Stimulated activated CD8-positive, alpha-beta memory T cell treated with anti-CD3 and anti-CD28 coated beads, Interleukin-15, amount 100 ng/mL, for 24 hours (primary cell): ENCODE data around the gene FERMT1.

ENCODE experiments used
- DNase-seq: peaks from one replicate; pipeline ENCODE4 v3.0.0-alpha.2; 2020; ENCODE audit warnings: low read depth

FERMT1 gene, protein sequence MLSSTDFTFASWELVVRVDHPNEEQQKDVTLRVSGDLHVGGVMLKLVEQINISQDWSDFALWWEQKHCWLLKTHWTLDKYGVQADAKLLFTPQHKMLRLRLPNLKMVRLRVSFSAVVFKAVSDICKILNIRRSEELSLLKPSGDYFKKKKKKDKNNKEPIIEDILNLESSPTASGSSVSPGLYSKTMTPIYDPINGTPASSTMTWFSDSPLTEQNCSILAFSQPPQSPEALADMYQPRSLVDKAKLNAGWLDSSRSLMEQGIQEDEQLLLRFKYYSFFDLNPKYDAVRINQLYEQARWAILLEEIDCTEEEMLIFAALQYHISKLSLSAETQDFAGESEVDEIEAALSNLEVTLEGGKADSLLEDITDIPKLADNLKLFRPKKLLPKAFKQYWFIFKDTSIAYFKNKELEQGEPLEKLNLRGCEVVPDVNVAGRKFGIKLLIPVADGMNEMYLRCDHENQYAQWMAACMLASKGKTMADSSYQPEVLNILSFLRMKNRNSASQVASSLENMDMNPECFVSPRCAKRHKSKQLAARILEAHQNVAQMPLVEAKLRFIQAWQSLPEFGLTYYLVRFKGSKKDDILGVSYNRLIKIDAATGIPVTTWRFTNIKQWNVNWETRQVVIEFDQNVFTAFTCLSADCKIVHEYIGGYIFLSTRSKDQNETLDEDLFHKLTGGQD

DNA sequence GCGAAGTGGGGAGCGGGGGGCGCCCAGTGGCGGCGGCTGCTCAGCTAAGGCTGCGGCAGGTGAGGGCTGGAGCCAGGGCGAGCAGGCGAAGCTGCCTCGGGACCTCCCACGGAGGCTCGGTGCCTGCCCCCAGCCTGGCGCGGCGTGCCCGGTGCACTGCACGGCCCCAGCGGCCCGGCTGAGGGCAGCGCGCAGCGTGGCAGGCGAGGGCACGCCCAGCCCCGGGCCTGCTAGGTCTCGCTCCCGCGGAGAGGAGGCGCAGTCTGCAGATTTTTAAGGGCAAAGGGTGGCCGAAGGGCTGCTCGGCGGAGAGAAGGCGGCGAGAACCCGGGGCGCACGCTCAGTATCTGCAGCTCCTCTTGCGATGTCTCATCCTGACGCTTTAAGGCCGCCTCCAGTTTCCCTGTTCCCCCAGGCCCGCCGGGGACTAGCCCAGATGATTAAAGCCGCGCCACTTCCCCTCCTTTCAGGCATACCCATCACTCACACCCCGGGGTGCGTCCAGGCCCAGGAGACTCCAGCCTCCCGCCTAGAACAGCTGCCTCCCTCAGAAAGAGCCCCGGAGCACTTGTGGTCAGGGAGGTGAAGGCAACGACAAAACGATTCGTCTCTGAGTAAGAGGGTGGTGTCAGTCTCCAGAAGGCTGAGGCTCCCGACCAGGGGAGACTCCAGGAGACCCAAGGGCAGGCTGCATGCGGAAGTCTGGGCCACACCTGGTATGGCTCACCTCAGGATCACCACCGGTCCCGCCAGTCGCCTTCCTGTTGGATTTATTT lies at the start of gene FERMT1:
Gene FERMT1, minus strand, starts transcription at position 158 of the 776 bp plus-strand sequence. CDS start 3,476 bp downstream, outside the sequence.
- DNase-seq: no peak

DNA sequence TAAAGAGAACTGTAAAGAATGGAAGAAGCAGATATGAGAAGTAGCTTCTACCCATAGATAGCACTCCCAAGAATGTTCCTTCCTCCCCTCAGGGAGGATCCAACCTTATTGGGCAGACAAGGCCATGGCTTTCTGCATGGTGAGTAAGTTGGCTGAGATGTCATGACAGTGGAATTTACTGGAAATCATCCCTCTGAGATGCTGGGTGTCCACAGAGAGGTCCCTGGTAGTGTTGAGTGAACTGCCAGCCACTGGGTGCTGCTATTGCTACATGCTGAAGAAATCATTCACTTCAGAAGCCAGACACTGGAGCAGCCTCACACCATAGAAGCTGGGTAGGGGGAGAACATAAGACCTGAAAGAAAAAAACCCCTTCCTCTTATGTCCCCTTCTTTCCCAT lies 46.4 kb upstream of the FERMT1 start:
- no peak for DNase-seq

DNA sequence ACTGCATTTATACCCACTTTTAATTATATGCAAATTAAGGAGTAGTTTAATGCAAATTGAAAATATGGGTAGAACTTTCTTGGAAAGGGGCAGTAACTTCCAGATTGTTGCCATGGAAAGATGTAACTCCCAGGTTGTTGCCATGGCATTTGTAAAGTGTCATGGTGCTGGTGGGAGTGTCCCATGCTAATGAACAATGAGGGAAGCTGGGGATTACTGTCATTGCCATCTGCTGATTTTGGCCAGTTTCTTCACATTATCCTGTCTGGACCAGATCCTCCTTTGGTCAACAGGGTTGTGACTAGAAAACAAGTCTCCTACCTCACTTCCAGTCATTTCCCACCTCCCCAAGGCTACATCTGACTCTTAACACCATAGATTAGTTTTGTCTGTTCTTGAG lies 45.4 kb upstream of the FERMT1 start:
- no peak for DNase-seq

DNA sequence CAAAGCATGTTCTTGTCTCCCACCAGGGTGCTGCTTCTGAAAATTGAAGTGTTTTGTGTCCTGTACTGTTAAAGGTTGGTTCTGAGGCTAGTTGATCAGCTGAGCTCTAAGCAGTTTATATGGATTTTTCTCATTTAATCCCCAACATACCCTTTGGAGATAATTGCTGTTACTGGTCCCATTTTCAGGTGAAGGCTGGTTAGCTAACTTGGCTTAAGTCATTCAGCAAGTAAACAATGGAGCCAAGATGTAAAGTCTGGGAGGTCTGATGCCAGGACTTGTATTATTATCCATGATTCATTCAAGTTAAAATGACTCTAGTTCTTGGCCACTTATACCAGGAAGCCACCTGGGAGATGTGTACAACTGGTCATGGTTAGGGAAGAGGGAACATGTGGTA lies 42.5 kb upstream of the FERMT1 start:
- no peak for DNase-seq

DNA sequence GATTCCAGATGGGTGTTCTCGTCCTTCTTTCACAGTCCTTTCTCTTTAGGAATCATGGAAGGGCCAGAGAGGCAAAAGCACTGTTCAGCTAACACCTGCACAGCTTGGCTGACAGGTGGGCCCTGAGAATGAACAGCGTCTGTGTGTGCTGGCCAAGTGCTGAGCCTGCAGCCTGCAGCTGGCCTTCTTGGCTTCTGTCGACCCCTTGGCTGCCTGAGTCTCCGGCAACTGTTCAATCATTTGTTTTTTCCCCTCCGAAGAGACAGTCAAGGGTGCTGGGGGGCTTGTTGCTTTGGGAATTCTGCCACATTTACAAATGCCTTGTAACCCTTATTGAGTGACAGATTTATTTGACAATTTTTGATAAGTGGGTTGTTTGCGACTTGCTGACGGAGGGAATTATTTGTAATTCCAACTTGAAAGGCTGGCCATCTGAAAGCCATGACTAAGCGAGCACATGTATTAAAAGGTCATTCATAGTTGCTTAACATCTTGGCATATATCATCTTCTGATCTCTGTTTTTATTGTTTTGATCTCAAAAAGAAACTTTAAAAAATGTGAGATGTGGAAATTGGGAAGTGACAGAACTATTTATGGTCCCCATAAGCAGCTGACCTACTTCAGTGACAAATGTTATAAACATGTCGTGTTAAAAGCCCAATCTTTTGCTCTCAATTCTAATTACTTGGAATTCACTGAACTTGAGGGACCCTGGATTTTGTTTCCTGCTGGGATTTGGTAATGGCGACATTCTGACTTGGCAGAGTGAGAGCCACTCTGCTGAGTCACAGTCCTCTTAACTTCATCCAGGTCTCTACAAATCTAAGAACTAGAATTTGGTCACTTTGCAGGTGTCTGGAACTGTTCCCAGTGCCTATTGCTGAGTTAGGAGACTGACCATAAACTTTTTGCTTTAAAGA lies 41.9 kb upstream of the FERMT1 start:
- DNase-seq: no peak

DNA sequence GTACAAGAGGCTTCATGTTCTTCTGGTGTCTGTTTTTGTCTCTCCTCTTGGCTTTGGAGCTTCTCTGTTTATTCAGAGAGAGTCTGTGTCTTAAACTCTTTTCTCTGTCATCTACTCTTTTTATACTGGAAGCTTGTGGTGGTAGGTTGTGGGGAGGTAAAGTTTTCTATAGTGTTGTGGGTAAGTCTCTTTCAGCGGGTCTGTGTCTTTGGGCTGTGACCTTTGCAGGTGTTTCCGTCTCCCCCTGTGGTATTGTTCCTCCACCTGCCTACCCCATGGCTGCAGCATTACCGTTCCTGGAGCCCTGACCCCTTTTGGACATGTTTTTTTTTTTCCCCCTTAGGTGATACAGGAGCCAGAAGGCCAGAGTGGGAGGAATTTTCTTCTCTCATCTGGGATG lies 37.9 kb upstream of the FERMT1 start:
- no peak for DNase-seq

DNA sequence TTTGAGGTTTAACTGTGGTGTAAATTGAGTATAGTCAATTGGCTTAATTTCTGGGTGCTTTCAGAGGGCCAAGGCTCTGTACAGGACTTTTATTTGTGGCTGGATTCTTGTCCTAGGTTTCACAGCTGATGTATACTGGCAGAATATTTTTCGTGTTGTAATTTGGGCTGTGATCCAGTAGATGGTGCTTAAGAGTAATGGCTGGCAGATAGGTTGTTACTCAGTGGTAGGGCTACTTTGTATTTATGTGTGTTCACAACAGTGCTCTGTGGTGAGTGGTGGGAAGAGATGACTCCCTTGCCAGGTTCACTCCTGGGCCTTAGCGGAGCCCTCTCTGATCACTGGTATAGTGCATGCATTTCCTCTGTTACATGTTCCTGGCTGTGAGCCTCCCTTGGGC lies 34.5 kb upstream of the FERMT1 start:
- no peak for DNase-seq

DNA sequence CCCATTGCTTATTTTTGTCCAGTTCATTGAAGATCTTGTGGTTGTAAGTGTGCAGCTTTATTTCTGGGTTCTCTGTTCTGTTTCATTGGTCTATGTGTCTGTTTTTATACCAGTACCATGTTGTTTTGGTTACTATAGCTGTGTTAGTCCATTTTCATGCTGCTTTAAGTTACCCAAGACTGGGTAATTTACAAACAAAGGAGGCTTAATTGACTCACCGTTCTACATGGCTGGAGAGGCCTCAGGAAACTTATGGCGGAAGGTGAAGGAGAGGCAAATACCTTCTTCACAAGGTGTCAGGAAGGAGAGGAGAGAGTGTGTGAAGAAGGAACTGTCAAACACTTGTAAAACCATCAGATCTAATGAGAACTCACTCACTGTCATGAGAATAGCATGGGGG lies 29.9 kb upstream of the FERMT1 start:
- no peak for DNase-seq

DNA sequence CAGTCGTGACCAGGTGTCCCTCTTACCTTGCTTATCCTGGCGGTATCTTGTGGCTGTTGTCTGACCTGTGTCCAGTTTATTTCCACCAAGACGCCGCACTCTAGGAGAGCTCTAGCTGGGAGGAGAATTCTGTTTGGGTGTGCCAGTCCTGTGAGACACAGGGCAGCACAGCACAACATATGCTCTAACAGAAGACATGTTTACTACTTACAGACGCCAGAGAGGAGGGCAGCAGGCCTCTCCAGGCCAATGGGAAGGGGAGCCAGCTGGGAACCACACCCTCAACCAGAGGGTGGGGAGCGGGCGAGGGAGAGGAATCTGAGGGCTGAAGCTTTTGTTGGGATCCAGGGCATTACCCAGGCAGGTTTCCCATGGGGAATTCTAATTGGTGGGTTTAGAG lies 25.2 kb upstream of the FERMT1 start:
- no peak for DNase-seq

DNA sequence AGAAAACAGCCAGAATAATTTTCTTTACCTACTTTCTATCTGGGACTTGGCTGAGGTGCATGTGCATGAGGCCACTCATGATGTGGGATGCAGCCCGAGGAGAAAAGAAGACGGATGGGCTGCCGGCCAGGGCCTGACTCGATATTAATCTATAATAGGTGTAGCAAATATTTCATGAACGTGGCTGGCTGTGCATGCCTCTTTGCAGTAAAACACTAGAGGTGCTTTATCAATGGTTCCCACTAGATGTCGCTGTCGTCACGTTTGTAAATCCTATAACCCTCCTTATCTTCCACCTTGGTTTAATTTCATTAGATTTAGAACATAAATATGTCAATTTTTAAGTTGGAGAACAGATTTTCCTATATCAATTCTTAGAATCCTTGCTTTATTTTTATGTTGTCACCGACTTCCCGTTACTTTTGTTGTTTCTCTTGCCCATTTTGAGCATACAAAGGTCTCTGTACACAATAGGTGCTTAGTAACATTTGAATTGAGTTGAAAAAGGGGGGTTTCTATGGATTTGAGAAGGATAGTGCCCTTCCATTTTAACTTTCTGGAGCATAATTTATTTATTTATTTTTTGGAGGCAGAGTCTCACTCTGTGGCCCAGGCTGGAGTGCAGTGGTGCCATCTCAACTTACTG lies 19.6 kb upstream of the FERMT1 start:
- no peak for DNase-seq

DNA sequence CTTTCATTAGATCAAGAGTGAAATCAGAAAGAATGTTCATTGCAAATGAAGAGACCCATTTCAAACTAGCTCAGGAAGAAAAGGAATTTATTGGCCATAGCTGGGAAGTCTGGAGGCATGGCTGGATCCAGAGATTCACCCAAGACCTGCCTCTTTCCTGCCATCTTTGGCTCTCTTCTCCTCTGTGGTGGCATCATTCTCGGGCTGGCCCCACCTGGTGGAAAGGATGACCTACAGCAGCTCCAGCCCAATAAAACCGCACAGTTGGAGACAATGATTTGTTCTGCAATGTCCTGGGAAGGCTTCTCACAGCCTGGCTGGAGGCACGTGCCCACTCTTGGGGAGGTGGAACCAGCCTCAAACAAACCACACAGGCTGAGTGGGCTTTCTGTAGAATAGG lies 18.1 kb upstream of the FERMT1 start:
- DNase-seq: no peak

DNA sequence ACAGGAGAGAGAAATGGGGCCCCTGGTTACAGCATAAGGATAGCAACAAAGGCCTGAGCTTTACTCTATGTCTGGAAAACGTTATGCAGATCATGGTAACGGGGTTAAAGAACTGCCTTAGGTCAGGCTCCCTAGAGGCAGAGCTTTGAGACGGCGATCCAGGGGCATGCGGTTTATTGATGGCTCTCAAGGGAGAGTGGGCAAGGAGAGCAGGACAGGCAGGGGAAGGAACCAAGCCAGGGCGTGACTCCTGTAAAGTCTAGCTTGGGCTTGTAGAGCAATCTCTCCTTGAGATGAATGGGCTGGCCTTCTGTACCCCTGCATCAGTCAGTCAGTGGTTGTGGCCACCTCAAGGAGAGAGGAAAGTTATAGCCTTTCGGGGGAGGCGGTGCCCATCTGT lies 12.5 kb upstream of the FERMT1 start:
- no peak for DNase-seq

DNA sequence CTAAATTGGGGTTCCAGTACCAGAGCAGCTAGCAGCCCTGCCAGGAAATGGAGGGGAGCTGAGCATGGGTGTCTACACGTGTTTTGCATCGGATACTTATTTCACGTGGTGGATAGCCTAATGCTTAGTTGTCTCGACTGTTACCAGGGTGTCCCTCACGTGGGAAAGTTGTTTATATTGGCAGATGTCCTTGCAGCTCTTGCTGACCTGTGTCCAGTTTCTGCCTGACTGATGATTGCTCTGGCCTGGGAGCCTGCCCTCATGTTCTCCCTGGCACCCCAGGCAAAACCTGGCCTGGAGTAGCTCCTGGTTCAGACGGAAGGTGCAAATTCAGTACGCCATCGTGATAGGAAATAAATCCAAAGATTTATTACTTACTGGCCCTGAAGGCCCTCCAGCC lies 11.8 kb upstream of the FERMT1 start:
- DNase-seq: no peak

DNA sequence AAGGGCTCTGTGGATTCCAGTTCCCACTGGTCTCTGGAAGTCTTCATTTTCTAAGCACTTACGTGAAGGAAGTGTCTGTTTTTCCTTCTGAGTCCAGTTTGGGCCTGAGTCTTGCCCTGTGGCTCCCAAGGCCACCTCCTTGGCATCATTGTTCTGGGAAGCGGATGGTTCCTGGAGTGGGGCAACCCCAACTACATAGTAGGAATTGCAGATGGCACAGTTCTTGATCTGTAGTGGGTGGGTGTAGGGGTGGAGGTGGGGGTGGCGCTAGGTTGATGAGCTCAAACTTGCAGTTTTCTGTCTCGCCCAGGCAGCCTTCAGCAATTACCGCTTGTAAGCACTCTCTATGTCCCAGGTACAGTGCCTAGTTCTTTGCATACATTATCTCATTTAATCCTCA lies 7.2 kb upstream of the FERMT1 start:
- DNase-seq: no peak

DNA sequence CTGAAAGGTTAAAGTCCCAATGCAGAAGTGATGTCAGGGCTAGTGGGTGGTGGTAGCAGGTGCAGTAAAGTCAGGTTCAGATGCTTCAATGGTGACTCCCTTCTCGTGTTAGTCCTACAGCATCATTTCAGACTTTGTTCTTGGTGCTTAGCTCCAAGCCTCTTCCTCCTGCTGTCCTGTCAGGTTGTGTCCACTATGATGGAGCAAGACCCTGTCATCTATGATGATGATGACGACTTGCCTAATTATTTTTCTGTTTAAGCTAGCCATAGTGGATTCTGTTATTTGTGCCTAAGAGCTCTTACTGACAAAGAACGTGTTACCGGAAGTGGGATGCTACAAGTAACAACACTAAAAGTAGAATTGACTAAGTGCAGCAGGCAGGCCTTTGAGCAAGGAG lies 5.0 kb upstream of the FERMT1 start:
- no peak for DNase-seq

DNA sequence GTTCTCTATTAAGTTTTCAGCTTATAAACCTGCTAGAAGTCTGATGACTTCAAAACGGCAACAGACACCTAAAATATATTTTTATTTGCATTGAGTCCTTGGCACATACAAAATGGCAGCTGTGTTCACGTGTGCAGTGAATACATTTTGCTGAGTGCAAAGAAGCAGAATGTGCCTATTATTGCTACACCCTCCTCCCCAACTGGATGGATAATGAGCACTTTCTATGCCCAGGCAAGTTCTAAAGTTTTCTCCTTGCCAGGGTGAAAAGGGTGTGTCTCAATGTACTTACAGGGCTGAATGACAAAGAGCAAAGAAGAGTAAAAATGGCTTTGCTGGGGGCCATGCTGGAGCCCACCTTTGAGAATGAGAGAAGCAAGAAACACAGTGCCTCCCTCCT lies 4.0 kb upstream of the FERMT1 start:
- DNase-seq: no peak

DNA sequence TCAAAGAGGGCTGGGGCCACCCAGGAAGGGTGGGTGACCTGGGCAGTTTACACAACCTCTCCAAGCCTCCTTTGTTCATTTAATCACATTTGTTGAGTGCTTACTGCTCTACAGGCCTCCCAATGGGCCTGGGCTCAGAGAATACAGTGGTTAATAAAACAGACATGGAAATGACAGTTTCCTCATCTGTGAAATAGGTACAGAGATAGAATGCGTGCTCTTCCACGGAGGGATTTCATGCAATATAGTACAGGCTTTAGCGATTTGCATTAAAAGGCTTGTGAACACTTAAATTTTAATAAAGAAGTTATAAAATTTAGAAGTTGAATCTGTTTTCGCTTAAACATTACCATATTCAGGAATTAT lies 802 bp upstream of the FERMT1 start:
- no peak for DNase-seq

DNA sequence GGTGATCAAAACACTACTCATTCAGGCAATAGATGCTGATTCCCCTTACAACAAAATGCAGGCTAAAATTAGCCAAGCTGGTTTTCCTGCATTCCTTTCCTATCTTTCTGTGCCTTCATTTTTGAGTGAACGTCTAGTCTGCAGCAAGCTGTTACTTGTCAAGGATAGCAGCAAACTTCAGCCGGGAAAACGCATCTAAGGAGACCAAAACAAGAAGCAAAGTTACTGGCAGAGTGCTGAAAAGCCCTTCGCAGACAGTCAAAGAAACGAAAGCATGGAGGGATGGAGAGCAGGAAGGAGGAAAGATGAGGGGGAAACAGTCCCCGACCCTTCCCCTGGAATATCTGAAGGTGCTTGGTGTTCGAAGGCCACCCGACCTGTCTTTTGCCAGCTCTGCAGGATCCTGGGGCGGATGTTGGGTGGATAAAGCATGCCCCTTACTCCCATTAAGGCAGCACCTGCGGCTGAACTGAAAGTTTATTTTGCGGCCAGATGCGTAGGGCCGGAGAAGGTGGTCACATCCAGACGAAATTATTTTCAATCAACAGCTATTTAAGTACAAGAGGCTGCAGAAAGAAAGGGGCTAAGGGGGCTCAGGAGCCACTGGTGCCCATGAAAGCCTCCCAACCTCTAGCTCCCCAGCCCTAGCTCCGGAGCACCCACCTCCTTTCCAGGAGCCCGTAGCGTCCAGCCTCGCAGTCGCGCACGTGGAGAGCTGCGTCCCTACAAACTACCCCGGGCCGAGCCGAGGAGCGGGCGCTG lies 538 bp downstream of the FERMT1 start:
- DNase-seq: no peak

DNA sequence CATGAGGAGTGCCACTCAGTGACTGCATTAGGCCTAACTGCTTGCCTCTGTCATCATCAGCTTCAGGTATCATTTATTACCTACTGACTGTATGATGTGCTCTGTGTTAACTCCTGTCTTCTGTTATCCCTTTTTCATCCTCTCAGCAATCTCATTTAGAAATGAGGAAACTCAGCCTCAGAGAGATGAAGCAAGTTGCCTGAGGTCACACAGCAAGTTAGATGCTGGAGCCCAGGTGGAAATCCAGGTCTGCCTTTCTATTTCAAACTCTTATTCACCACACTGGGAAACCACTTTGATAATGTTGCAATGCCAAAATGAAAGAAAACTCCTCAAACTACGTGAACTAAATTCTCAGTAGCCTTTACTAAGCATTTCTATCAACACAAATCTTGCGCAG lies 1.3 kb downstream of the FERMT1 start:
- DNase-seq: no peak

DNA sequence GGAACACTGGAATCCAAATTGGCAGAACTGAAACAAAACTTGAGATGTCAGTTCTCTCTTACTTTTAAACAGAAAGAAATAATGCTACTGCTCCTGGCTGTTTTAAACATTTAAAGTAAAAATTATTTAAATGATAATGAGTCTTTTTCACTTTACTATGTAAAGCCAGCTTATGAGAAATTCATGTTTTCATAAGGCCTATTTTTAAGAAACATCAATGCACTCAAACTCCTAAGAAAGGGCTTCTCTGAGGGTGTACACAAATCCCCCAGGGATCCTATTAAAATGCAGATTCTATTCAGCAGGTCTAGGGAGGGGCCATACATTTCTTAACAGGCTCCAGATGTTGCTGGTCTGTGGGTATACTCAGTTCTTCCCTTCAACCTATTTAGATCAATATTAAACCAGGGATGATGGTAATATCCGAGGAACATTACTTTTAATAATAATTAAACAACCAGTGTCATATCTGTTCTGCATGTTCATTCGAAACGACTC lies 2.3 kb downstream of the FERMT1 start:
- no peak for DNase-seq

DNA sequence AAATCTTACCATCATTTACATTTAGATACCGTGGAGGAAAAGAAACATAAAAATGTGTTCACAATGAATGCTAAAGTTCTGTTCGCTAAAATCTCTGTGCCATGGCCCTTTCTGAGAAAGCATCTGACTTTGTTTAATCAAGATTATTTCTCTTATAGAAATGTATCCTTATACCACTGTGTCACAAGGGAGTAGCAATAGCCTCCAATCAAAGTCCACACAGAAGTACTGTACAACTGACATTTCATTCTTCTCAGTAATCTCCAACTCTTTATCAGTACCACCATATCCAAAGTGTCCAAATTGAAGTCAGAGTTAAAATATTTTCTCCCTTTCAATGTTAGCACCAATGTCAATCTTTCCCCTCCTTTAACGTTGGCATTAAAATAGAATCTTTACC lies 6.1 kb downstream of the FERMT1 start:
- no peak for DNase-seq
